ENCODE results near the gene HIC2. TPM values are rescaled to one million over a fixed set of nuclear protein-coding genes. Genes with fewer than 3 reads are reported as not detected.
A peak's percentile ranks its signal among the peaks of the same experiment; 100 is the strongest.

Gene HIC2
- total and polyA plus RNA-seq, 10 of the 15 experiments (the other 5 are each of a cell fraction or from before 2014, with no cell fraction given), result 0.11 to 5.0 (median 1.4) TPM

DNA sequence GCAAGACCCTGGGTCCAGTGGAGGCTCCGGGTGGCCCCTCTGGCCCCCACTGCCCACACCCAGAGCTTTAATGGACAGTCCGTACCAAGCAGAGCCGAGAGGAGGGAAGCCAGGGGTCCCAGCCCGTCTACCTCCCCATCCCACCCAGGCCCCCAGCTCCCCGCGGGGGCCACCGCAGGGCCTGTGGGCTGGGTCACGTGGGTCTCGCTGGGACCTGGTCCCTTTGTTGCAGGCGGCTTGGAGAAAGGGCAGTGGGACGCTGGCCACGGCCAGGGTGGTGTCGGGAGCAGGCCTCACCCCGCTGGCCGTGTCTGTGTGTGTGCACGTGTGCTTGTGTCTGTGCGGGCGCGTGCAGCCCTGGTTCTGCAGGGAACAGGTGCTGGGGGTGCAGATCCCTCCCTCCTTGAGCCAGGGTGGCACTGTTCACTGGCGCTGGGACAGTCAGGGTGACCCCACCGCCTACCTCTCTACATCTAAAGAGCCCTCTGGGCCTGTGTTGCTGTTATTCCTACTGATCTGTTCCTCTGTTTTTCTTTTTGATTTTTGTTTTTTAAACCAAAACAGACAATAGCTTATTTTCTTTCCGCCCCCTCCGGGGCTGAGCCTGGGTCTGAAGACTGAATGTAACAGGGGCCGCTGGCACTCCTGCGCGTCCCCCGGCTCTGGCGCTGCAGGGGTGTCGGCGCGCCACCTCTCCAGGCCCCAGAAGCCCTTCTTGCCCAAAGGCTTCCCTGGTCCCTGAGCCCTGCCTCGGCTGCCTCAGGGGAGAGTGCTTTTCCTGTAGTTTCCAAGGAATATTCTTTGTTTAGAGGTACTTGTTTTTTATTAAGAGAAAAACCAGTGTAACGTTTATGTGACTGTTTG, 29.9 kb downstream of the HIC2 start (continued):
- TF ChIP-seq RAD21 (IDR thresholded peaks at IDR 0.05; ENCODE audit: insufficient read depth, low read depth, low read length) (no peak), BRCA1 (IDR thresholded peaks at IDR 0.05; ENCODE audit: low read depth, low read length) (no peak), IRF4 (IDR thresholded peaks at IDR 0.05; ENCODE audit: low read depth, low read length) (no peak), EGR1 (IDR thresholded peaks at IDR 0.05; ENCODE audit: borderline replicate concordance in 1 of 2, low read depth in 2 of 2, low read length in 2 of 2) (no peak), YY1 (IDR thresholded peaks at IDR 0.05; ENCODE audit: low read depth, low read length) (no peak), YBX1 (IDR thresholded peaks at IDR 0.05) (no peak), RFX5 (IDR thresholded peaks at IDR 0.05; ENCODE audit: low read depth, low read length) (no peak)

DNA sequence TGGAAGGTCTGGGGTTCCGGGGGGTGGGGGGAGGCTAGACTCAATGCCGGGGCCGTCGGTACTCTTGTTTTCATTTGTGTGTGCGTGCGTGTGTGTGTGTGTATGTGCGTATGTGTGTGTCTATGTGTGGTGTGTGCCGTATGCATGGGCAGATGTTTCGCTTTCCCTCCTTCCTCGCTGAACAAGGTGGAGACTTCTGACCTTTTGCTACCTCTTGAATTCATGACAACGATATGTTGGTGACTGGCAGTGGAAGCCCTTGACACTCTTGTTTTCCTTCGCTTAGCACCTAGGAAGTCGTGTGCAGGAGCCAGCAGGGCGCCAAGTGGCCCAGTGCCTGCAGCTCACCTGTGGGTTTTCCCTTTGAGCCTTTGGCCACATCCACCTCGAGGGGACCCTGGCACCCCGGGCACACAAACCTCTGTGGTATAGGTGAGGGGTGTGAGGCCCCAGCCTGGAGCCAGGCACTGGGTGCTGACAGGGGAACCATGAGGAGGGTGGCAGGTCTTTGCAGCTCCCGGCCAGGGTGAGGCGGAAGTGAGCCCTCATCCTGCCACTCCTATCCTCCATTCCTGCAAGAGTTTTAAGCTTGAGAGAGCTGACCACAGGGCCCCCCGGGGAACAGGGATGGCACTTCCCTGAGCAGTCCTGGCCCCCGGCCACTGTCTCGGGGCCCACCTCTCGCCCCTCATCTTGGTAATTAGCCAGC, 30.7 kb downstream of the HIC2 start:
- Histone ChIP-seq H3K27ac (ENCODE audit: control insufficient read depth, insufficient read depth) (no peak overlapping the region), H3K4me3 (no peak overlapping the region), H3K4me1 (ENCODE audit: control insufficient read depth, insufficient read depth, low read length) (no peaks in the 10 kb centered on the region), H3K4me2 (ENCODE audit: control insufficient read depth, insufficient read depth) (no peak overlapping the region), H2AFZ (ENCODE audit: control insufficient read depth, low read depth, low read length) (no peak overlapping the region), H3K9ac (ENCODE audit: control insufficient read depth, insufficient read depth, low read length) (no peak overlapping the region), H3K27me3 (replicated peaks in 1 of 2; ENCODE audit: control insufficient read depth in 2 of 2, insufficient read depth in 2 of 2, low read length in 1 of 2) (no peaks in the 10 kb centered on the region), H4K20me1 (ENCODE audit: control insufficient read depth, insufficient read depth) (no peaks in the 10 kb centered on the region), H3K79me2 (ENCODE audit: control insufficient read depth, insufficient read depth, low read length) (no peaks in the 10 kb centered on the region), H3K36me3 (ENCODE audit: control insufficient read depth in 2 of 2, insufficient read depth in 2 of 2, low read length in 1 of 2) (peaks cover 0 to 16% of the 10 kb centered on the region in 2 experiments; a peak in 3 of 4 replicates), H3K9me3 (replicated peaks; ENCODE audit: control insufficient read depth, insufficient read depth, low read length) (no peaks in the 10 kb centered on the region)
- 84% methylated on average over 22 of the region's 22 CpGs for WGBS (ENCODE audit: insufficient coverage, insufficient replicate concordance, low lambda C conversion rate, missing lambda C conversion rate)
- peak; percentile 44 for ATAC-seq
- CTCF ChIA-PET, result no interaction called here
- FAIRE-seq, result no peak
- BruUV-seq (replicated peaks), result no TSS peak
- RAD21 ChIA-PET (ENCODE audit: unreplicated experiment), result no interaction called here
- TF ChIP-seq, protein P1, sequence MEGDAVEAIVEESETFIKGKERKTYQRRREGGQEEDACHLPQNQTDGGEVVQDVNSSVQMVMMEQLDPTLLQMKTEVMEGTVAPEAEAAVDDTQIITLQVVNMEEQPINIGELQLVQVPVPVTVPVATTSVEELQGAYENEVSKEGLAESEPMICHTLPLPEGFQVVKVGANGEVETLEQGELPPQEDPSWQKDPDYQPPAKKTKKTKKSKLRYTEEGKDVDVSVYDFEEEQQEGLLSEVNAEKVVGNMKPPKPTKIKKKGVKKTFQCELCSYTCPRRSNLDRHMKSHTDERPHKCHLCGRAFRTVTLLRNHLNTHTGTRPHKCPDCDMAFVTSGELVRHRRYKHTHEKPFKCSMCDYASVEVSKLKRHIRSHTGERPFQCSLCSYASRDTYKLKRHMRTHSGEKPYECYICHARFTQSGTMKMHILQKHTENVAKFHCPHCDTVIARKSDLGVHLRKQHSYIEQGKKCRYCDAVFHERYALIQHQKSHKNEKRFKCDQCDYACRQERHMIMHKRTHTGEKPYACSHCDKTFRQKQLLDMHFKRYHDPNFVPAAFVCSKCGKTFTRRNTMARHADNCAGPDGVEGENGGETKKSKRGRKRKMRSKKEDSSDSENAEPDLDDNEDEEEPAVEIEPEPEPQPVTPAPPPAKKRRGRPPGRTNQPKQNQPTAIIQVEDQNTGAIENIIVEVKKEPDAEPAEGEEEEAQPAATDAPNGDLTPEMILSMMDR (IDR thresholded peaks at IDR 0.05 in 2 of 3, conservative IDR thresholded peaks at IDR 0.05 in 1 of 3; ENCODE audit: control insufficient read depth in 2 of 3, extremely low read depth in 1 of 3, insufficient read depth in 1 of 3, low read depth in 3 of 3, low read length in 3 of 3), result peak in 2 of 3 experiments; percentile 10 to 11; a peak in 1 of 6 replicates
- TF ChIP-seq YY1 (IDR thresholded peaks at IDR 0.05; ENCODE audit: low read depth, low read length), result no peak
- no peak for TF ChIP-seq STAT1 (conservative IDR thresholded peaks at IDR 0.05)
- no peak for TF ChIP-seq ZNF274 (IDR thresholded peaks at IDR 0.05; ENCODE audit: insufficient read depth, insufficient read length)
- TF ChIP-seq SUPT20H (IDR thresholded peaks at IDR 0.05; ENCODE audit: borderline replicate concordance, control insufficient read depth, low read depth, low read length), result no peak
- no peak for TF ChIP-seq NR2C2 (IDR thresholded peaks at IDR 0.05; ENCODE audit: borderline replicate concordance, control insufficient read depth, insufficient read length, low read depth)
- TF ChIP-seq IRF4 (IDR thresholded peaks at IDR 0.05; ENCODE audit: low read depth, low read length), result no peak
- 0 out of 2 replicates have a peak, but pooled peaks have one; percentile 10 for TF ChIP-seq TCF3 (IDR thresholded peaks at IDR 0.05; ENCODE audit: borderline replicate concordance, insufficient read depth, low read depth, low read length)
- TF ChIP-seq, protein P2, sequence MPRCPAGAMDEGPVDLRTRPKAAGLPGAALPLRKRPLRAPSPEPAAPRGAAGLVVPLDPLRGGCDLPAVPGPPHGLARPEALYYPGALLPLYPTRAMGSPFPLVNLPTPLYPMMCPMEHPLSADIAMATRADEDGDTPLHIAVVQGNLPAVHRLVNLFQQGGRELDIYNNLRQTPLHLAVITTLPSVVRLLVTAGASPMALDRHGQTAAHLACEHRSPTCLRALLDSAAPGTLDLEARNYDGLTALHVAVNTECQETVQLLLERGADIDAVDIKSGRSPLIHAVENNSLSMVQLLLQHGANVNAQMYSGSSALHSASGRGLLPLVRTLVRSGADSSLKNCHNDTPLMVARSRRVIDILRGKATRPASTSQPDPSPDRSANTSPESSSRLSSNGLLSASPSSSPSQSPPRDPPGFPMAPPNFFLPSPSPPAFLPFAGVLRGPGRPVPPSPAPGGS (IDR thresholded peaks at IDR 0.05; ENCODE audit: borderline replicate concordance, insufficient read depth, low read depth, low read length, poor library complexity, severe bottlenecking), result peak; percentile 85
- TF ChIP-seq, protein P3, sequence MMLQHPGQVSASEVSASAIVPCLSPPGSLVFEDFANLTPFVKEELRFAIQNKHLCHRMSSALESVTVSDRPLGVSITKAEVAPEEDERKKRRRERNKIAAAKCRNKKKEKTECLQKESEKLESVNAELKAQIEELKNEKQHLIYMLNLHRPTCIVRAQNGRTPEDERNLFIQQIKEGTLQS (IDR thresholded peaks at IDR 0.05; ENCODE audit: borderline replicate concordance, extremely low read depth, low read depth, low read length), result no peak
- intact Hi-C loops (cut with micrococcal nuclease; ENCODE audit: unreplicated experiment), result no loop called here
- SMC1A ChIA-PET (ENCODE audit: uncharacterized antibody, unreplicated experiment), result no interaction called here
- POLR2A ChIA-PET, result no interaction called here
- DNase-seq (ENCODE audit: low read depth, low spot score), result no peak
- in situ Hi-C loops (cut with MboI), result no loop called here

Measured in GM12878 (cell line).